SK-N-SH (cell line): ENCODE results near the gene FAM204A. TPM values are rescaled to one million over a fixed set of nuclear protein-coding genes. Genes with fewer than 3 reads are reported as not detected.

ENCODE experiments used
- CTCF ChIA-PET: fragments of 300-600, 350-600 bp; formaldehyde crosslinking; extraction: SDS; loops from one replicate; lab custom pipeline; 2021; lab: Yijun Ruan, JAX
- POLR2A ChIA-PET: fragments of 350-600 bp; sonication (Branson Sonifier 250); formaldehyde crosslinking; extraction: SDS; loops from one replicate; lab custom pipeline; 2020; ENCODE audit warnings: antibody characterized with exemption, inconsistent platforms; lab: Yijun Ruan, JAX
- DNase-seq: peaks from one replicate; pipeline ENCODE4 v3.0.0; 2012
- H2AFZ ChIP-seq: fragments of 200-600 bp; sonication (generic); 2 replicates; pipeline ENCODE4 v1.8.1; 2016; ENCODE audit warnings: antibody characterized with exemption, mild to moderate bottlenecking, low read depth
- H3F3A ChIP-seq: fragments of 200-600 bp; sonication (generic); replicated peaks from 2 replicates; pipeline ENCODE3; 2016; ENCODE audit warnings: antibody characterized with exemption, mild to moderate bottlenecking; ENCODE audit not compliant: insufficient read depth
- H3K27ac ChIP-seq, 2 experiments: fragments of 200-500 bp in 1 of 2; fragments of 200-600 bp in 1 of 2; sonication (Bioruptor generic) in 1 of 2; sonication (generic), shearing (Covaris generic) in 1 of 2; 2 replicates each; pipeline versions ENCODE4 v1.5.1 to v1.6.1; 2014 to 2016; ENCODE audit warnings: low read depth in 2 of 2, inconsistent platforms in 1 of 2, low read length in 1 of 2, mild to moderate bottlenecking in 1 of 2, mixed read lengths in 1 of 2
- H3K27me3 ChIP-seq: fragments of 200-600 bp; sonication (generic), shearing (Covaris generic); 2 replicates; pipeline ENCODE4 v1.6.1; 2016; ENCODE audit warnings: mixed run types; ENCODE audit not compliant: insufficient read depth
- H3K36me3 ChIP-seq, 2 experiments: fragments of 200-500 bp in 1 of 2; fragments of 200-600 bp in 1 of 2; sonication (Bioruptor generic) in 1 of 2; sonication (generic) in 1 of 2; replicated peaks in 1 of 2; 2 replicates each; pipeline versions ENCODE3 to v1.5.1; 2014 to 2016; ENCODE audit warnings: low read length in 1 of 2, mild to moderate bottlenecking in 1 of 2; ENCODE audit not compliant: insufficient read depth in 2 of 2, control insufficient read depth in 1 of 2
- H3K4me1 ChIP-seq, 2 experiments: fragments of 200-500 bp in 1 of 2; fragments of 200-600 bp in 1 of 2; sonication (Bioruptor generic) in 1 of 2; sonication (generic), shearing (Covaris generic) in 1 of 2; 2 replicates each; pipeline versions ENCODE4 v1.5.1 to v1.6.1; 2014 to 2016; ENCODE audit warnings: low read depth in 1 of 2, low read length in 1 of 2, mixed run types in 1 of 2; ENCODE audit not compliant: insufficient read depth in 2 of 2, control insufficient read depth in 1 of 2
- H3K4me2 ChIP-seq: fragments of 200-600 bp; sonication (generic), shearing (Covaris generic); 2 replicates; pipeline ENCODE4 v1.6.1; 2017; ENCODE audit warnings: mixed run types
- H3K4me3 ChIP-seq, 2 experiments: fragments of 200-500 bp in 1 of 2; fragments of 200-600 bp in 1 of 2; sonication (Bioruptor generic) in 1 of 2; sonication (generic), shearing (Covaris generic) in 1 of 2; 2 replicates each; pipeline versions ENCODE4 v1.5.1 to v1.8.1; 2014 to 2016; ENCODE audit warnings: low read depth in 2 of 2, inconsistent platforms in 1 of 2, low read length in 1 of 2, mild to moderate bottlenecking in 1 of 2, mixed read lengths in 1 of 2, moderate library complexity in 1 of 2
- H3K79me2 ChIP-seq: fragments of 200-600 bp; sonication (generic); 2 replicates; pipeline ENCODE4 v1.8.1; 2017; ENCODE audit warnings: mild to moderate bottlenecking; ENCODE audit not compliant: insufficient read depth
- H3K9ac ChIP-seq: fragments of 200-600 bp; sonication (generic); 2 replicates; pipeline ENCODE4 v1.6.1; 2017; ENCODE audit warnings: mixed run types
- H3K9me2 ChIP-seq: fragments of 200-600 bp; sonication (generic); 2 replicates; pipeline ENCODE4 v1.6.1; 2017; ENCODE audit warnings: mixed run types
- H3K9me3 ChIP-seq: fragments of 200-600 bp; sonication (generic); 2 replicates; pipeline ENCODE4 v1.6.1; 2017; ENCODE audit warnings: mixed run types, mild to moderate bottlenecking, moderate library complexity
- H4K20me1 ChIP-seq: fragments of 200-600 bp; sonication (generic); 2 replicates; pipeline ENCODE4 v1.6.1; 2017; ENCODE audit warnings: mild to moderate bottlenecking, mixed run types; ENCODE audit not compliant: insufficient read depth
- ELF1 ChIP-seq: IDR thresholded peaks from 2 replicates; pipeline ENCODE4 v1.4.0; 2012
- EP300 ChIP-seq, 2 experiments: IDR thresholded peaks; 2 replicates each; pipeline versions ENCODE4 v1.4.0 to v1.6.1; 2012; ENCODE audit warnings: borderline replicate concordance in 1 of 2, low read depth in 1 of 2, low read length in 1 of 2
- EZH2phosphoT487 ChIP-seq: fragments of 200-600 bp; sonication (generic); IDR thresholded peaks from 2 replicates; pipeline ENCODE4 v1.6.1; 2017; ENCODE audit warnings: low read depth, mixed run types, mild to moderate bottlenecking, antibody characterized with exemption, moderate library complexity, borderline replicate concordance
- FOXJ3 ChIP-seq: sonication (generic); formaldehyde crosslinking; IDR thresholded peaks from 2 replicates; pipeline ENCODE4 v1.5.1; 2020; ENCODE audit warnings: mild to moderate bottlenecking, missing genetic modification reagents
- FOXM1 ChIP-seq: IDR thresholded peaks from 2 replicates; pipeline ENCODE4 v1.4.0; 2012; ENCODE audit warnings: low read depth, mild to moderate bottlenecking
- GATA2 ChIP-seq: sonication (generic); formaldehyde crosslinking; IDR thresholded peaks from 2 replicates; pipeline ENCODE4 v1.5.0; 2020; ENCODE audit warnings: mild to moderate bottlenecking, missing genetic modification reagents
- JUND ChIP-seq: IDR thresholded peaks from 2 replicates; pipeline ENCODE4 v1.4.0; 2012
- NFIC ChIP-seq: IDR thresholded peaks from 2 replicates; pipeline ENCODE4 v1.4.0; 2012; ENCODE audit warnings: borderline replicate concordance
- RCOR1 ChIP-seq: fragments of 150-350 bp; IDR thresholded peaks from 2 replicates; pipeline ENCODE4 v1.6.1; 2017; ENCODE audit warnings: antibody characterized with exemption, low read length
- RFX5 ChIP-seq: IDR thresholded peaks from 2 replicates; pipeline ENCODE4 v1.6.1; 2012; ENCODE audit warnings: mild to moderate bottlenecking, improper control_type of control experiment, low read length
- RXRA ChIP-seq: IDR thresholded peaks from 2 replicates; pipeline ENCODE4 v1.4.0; 2012; ENCODE audit warnings: low read depth, mild to moderate bottlenecking, borderline replicate concordance
- SIN3A ChIP-seq: IDR thresholded peaks from 2 replicates; pipeline ENCODE4 v1.6.1; 2012; ENCODE audit warnings: low read depth, mild to moderate bottlenecking, low read length, moderate library complexity, borderline replicate concordance
- SMC3 ChIP-seq: IDR thresholded peaks from 2 replicates; pipeline ENCODE4 v1.6.1; 2012; ENCODE audit warnings: low read depth, low read length, improper control_type of control experiment
- TEAD4 ChIP-seq: IDR thresholded peaks from 2 replicates; pipeline ENCODE4 v1.4.0; 2012; ENCODE audit warnings: mild to moderate bottlenecking, borderline replicate concordance; ENCODE audit not compliant: insufficient read depth
- YY1 ChIP-seq: IDR thresholded peaks from 2 replicates; pipeline ENCODE4 v1.4.0; 2012; ENCODE audit warnings: low read depth, mild to moderate bottlenecking
- WGBS: methylation state at CpG from one replicate; pipeline ENCODE4 v1.1.6; 2017; ENCODE audit warnings: low lambda C conversion rate; 5-methylcytosine and 5-hydroxymethylcytosine counted together
- polyA plus RNA-seq, 3 experiments: library from polyadenylated mRNA; depleted of rRNA; stranded (reverse); fragments of >200 nt; gene quantifications; 2 replicates each; pipeline ENCODE4 v1.2.3, GENCODE V29; 2012
- TF ChIP-seq, protein P1 (sequence below): IDR thresholded peaks from 2 replicates; pipeline ENCODE4 v1.6.1; 2012; ENCODE audit warnings: mild to moderate bottlenecking, low read depth, low read length, moderate library complexity

The FAM204A gene
- polyA plus RNA-seq, 1 of the 3 experiments (the other 2 are of a cell fraction) = 10.8 TPM

GRCh38 chr10:118341791-118342637 is at the start of gene FAM204A (continued):
- TF ChIP-seq, protein P1, sequence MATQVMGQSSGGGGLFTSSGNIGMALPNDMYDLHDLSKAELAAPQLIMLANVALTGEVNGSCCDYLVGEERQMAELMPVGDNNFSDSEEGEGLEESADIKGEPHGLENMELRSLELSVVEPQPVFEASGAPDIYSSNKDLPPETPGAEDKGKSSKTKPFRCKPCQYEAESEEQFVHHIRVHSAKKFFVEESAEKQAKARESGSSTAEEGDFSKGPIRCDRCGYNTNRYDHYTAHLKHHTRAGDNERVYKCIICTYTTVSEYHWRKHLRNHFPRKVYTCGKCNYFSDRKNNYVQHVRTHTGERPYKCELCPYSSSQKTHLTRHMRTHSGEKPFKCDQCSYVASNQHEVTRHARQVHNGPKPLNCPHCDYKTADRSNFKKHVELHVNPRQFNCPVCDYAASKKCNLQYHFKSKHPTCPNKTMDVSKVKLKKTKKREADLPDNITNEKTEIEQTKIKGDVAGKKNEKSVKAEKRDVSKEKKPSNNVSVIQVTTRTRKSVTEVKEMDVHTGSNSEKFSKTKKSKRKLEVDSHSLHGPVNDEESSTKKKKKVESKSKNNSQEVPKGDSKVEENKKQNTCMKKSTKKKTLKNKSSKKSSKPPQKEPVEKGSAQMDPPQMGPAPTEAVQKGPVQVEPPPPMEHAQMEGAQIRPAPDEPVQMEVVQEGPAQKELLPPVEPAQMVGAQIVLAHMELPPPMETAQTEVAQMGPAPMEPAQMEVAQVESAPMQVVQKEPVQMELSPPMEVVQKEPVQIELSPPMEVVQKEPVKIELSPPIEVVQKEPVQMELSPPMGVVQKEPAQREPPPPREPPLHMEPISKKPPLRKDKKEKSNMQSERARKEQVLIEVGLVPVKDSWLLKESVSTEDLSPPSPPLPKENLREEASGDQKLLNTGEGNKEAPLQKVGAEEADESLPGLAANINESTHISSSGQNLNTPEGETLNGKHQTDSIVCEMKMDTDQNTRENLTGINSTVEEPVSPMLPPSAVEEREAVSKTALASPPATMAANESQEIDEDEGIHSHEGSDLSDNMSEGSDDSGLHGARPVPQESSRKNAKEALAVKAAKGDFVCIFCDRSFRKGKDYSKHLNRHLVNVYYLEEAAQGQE = peak; percentile 51; the same call in 1 of the 2 replicates
- TF ChIP-seq YY1 (peak; percentile 97), FOXJ3 (CRISPR knock-in tag) (no peak), RCOR1 (no peak), RFX5 (no peak), ELF1 (peak; percentile 91)

GRCh38 chr10:118383699-118384098 is 41.6 kb upstream of the FAM204A start:
- TF ChIP-seq NFIC (no peak), SMC3 (no peak), GATA2 (CRISPR knock-in tag) (no peak), FOXM1 (no peak), EP300 (IDR thresholded peaks at IDR 0.05; ENCODE audit: borderline replicate concordance in 1 of 2, low read depth in 1 of 2, low read length in 1 of 2) (no peak), RXRA (no peak), RFX5 (no peak), SIN3A (no peak), TEAD4 (no peak), JUND (no peak), EZH2phosphoT487 (no peak)
- TF ChIP-seq, all 33 proteins: peak for 0
- Histone ChIP-seq H2AFZ (no peak overlapping the region), H3K79me2 (no peaks in the 10 kb centered on the region), H3K9me3 (no peaks in the 10 kb centered on the region), H3K4me1 (no peaks in the 10 kb centered on the region), H3K9ac (no peak overlapping the region), H4K20me1 (no peaks in the 10 kb centered on the region), H3K27ac (no peak overlapping the region), H3K27me3 (no peaks in the 10 kb centered on the region), H3K9me2 (no peaks in the 10 kb centered on the region), H3K4me3 (no peak overlapping the region), H3K4me2 (no peak overlapping the region), H3F3A (no peaks in the 10 kb centered on the region), H3K36me3 (no peaks in the 10 kb centered on the region)
- no peak for DNase-seq
- 17% methylated on average over 1 of the region's 1 CpG for WGBS
- CTCF ChIA-PET = interaction anchor here (2.0 kb wide), 1 partner anchor 21 kb away, joined by 5 read pairs; no protein-coding TSS in a partner anchor
- POLR2A ChIA-PET = no interaction called here
